SHP77 (cell line): ENCODE results near the gene PREX1.

Experiments
- DNase-seq, 2 experiments: peaks; one replicate each; lab custom pipeline; 2025; lab: John Stamatoyannopoulos, UW

PREX1 gene

DNA sequence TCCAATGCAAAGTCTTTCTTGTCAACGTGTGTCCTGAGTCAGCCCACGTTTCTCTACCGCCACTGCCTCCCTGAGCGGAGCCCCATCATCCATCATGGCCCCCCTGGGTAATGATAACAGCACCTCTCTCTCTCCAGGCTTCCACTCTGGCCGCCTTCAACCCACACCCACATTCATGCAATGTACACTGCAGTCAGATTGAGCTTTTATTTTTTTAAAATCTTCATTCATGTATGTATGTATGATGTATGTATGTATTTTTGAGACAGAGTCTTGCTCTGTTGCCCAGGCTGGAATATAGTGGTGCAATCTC, 245.2 kb downstream of the PREX1 start:
- DNase-seq: no peak

GRCh38 chr20:48581167-48581566, 246.6 kb downstream of the PREX1 start:
- no peak for DNase-seq

- DNase-seq: no peak
These were observed 249.3 kb downstream of the PREX1 start for GRCh38 chr20:48578397-48579098.

DNA sequence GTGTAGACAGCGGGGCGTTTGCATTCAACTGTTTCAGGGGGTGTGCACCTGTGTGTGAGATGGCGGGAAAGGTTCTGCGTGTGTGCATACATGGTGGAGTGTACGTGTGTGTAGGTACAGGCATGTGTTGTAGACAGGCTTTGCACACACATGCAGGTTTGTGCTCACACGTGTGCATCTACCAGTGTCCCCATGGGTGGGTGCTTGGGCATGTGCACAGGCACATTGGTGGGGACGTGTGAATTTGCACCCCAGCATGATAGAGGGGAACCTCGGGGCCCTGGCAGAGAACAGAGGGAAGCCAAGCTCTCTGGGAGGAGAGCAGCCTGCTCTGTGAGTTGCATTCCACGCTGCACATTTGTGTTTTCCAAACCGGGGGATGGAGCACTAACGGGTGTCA, 250.2 kb downstream of the PREX1 start:
- DNase-seq: no peak

DNA sequence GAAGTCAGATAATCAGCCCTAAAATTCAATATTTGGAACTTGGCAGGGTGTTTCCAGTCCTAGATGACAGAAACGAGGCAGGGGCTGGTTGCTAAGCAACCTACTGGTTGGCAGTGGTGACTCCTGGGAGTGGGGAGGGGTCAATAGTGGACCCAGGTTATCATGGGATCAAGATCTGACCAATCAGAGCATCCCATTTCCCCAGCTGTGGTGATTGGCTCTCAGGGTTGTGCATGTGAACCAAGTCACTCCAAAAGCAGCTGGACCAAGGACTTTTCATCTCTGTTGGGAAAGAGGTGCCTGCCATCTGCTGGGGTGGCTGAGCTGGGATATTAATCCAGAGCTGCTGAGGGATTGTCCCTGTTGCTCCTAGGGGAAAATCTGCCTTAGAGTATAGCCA, 253.4 kb downstream of the PREX1 start:
- no peak for DNase-seq
